GM12878 (cell line): ENCODE results near the gene STK32B. TPM values are rescaled to one million over a fixed set of nuclear protein-coding genes. Genes with fewer than 3 reads are reported as not detected.

Experiments
- ATAC-seq: fragments of 200-7000 bp; cut with Tn5 transposase; 3 replicates; pipeline ENCODE4 v1.9.1; 2020; ENCODE audit warnings: mild to moderate bottlenecking, moderate library complexity
- BruUV-seq: library from RNA; stranded (reverse); fragments of 400-500 nt; replicated peaks from 2 replicates; lab custom pipeline; 2021; lab: Mats Ljungman, UMichigan
- CTCF ChIA-PET: fragments of 300-600 bp; sonication (Branson Sonifier 250); formaldehyde crosslinking; extraction: SDS; loops from one replicate; lab custom pipeline; 2021; ENCODE audit warnings: inconsistent platforms; lab: Yijun Ruan, JAX
- POLR2A ChIA-PET: fragments of 350-600 bp; formaldehyde crosslinking; extraction: SDS; loops from one replicate; lab custom pipeline; 2021; ENCODE audit warnings: inconsistent platforms; lab: Charles Lee
- RAD21 ChIA-PET: fragments of 300-600 bp; sonication (Branson Sonifier 250); formaldehyde crosslinking; loops from one replicate; lab custom pipeline; 2023; ENCODE audit warnings: antibody characterized with exemption; ENCODE audit not compliant: unreplicated experiment; lab: Charles Lee
- SMC1A ChIA-PET: fragments of 300-600 bp; sonication (Branson Sonifier 250); formaldehyde crosslinking; loops from one replicate; lab custom pipeline; 2023; ENCODE audit not compliant: unreplicated experiment, uncharacterized antibody; lab: Charles Lee
- DNase-seq: peaks from one replicate; pipeline ENCODE4 v3.0.0-alpha.2; 2011; ENCODE audit warnings: low read depth, low spot score
- FAIRE-seq: peaks from 3 replicates; lab custom pipeline; 2011; peaks lifted over from hg19 to GRCh38; lab: Jason Lieb, UNC
- H2AFZ ChIP-seq: 2 replicates; pipeline ENCODE4 v1.6.0; 2011; ENCODE audit warnings: low read depth, low read length, control low read depth; ENCODE audit not compliant: control insufficient read depth
- H3K27ac ChIP-seq: 2 replicates; pipeline ENCODE4 v1.5.1; 2011; ENCODE audit warnings: control low read depth; ENCODE audit not compliant: control insufficient read depth, insufficient read depth
- H3K27me3 ChIP-seq, 2 experiments: replicated peaks in 1 of 2; 2 replicates each; pipeline versions ENCODE4 v1.6.0 to v1.6.1; 2011; ENCODE audit warnings: low read length in 1 of 2; ENCODE audit not compliant: control insufficient read depth in 2 of 2, insufficient read depth in 2 of 2
- H3K36me3 ChIP-seq, 2 experiments: 2 replicates each; pipeline ENCODE4 v1.5.1; 2011; ENCODE audit warnings: low read length in 1 of 2; ENCODE audit not compliant: control insufficient read depth in 2 of 2, insufficient read depth in 2 of 2
- H3K4me1 ChIP-seq: 2 replicates; pipeline ENCODE4 v1.6.1; 2011; ENCODE audit warnings: mild to moderate bottlenecking, low read length, moderate library complexity, mixed read lengths; ENCODE audit not compliant: control insufficient read depth, insufficient read depth
- H3K4me2 ChIP-seq: 2 replicates; pipeline ENCODE4 v1.6.0; 2011; ENCODE audit warnings: control low read depth; ENCODE audit not compliant: control insufficient read depth, insufficient read depth
- H3K4me3 ChIP-seq: fragments of 200-600 bp; sonication (generic); 2 replicates; pipeline ENCODE4 v1.5.1; 2016
- H3K79me2 ChIP-seq: 2 replicates; pipeline ENCODE4 v1.6.0; 2011; ENCODE audit warnings: low read length; ENCODE audit not compliant: control insufficient read depth, insufficient read depth
- H3K9ac ChIP-seq: 2 replicates; pipeline ENCODE4 v1.8.0; 2011; ENCODE audit warnings: low read length, control low read depth, mixed read lengths; ENCODE audit not compliant: control insufficient read depth, insufficient read depth
- H3K9me3 ChIP-seq: replicated peaks from 3 replicates; pipeline ENCODE4 v1.5.1; 2011; ENCODE audit warnings: mild to moderate bottlenecking, low read length; ENCODE audit not compliant: control insufficient read depth, insufficient read depth
- H4K20me1 ChIP-seq: 2 replicates; pipeline ENCODE4 v1.6.0; 2011; ENCODE audit not compliant: control insufficient read depth, insufficient read depth
- BMI1 ChIP-seq: fragments of 450-650 bp; IDR thresholded peaks from 2 replicates; pipeline ENCODE4 v1.6.1; 2016; ENCODE audit warnings: mild to moderate bottlenecking, moderate library complexity, borderline replicate concordance
- CEBPB ChIP-seq, 2 experiments: fragments of 150-350 bp in 1 of 2; IDR thresholded peaks; 2 replicates each; pipeline ENCODE4 v1.6.1; 2012 to 2014; ENCODE audit warnings: low read depth in 2 of 2, low read length in 2 of 2, borderline replicate concordance in 1 of 2, inconsistent platforms in 1 of 2
- FOXK2 ChIP-seq: fragments of 450-650 bp; IDR thresholded peaks from 2 replicates; pipeline ENCODE4 v1.6.1; 2017; ENCODE audit warnings: mild to moderate bottlenecking, moderate library complexity
- HCFC1 ChIP-seq: fragments of 150-350 bp; IDR thresholded peaks from 2 replicates; pipeline ENCODE4 v1.6.1; 2014; ENCODE audit warnings: low read length
- IRF3 ChIP-seq: fragments of 450-650 bp; IDR thresholded peaks from 2 replicates; pipeline ENCODE4 v1.6.1; 2014; ENCODE audit warnings: mild to moderate bottlenecking
- MXI1 ChIP-seq: fragments of 150-350 bp; IDR thresholded peaks from 2 replicates; pipeline ENCODE4 v1.6.1; 2011; ENCODE audit warnings: low read depth, mild to moderate bottlenecking, inconsistent platforms, low read length, improper control_type of control experiment
- NRF1 ChIP-seq: conservative IDR thresholded peaks from 2 replicates; pipeline ENCODE4 v1.6.1; 2011; ENCODE audit warnings: mild to moderate bottlenecking, low read depth, low read length, improper control_type of control experiment
- RAD51 ChIP-seq: fragments of 450-650 bp; IDR thresholded peaks from 2 replicates; pipeline ENCODE4 v1.6.1; 2016; ENCODE audit warnings: moderate library complexity, mild to moderate bottlenecking, inconsistent platforms
- RCOR1 ChIP-seq: conservative IDR thresholded peaks from 2 replicates; pipeline ENCODE4 v1.6.1; 2012; ENCODE audit warnings: low read depth, low read length, improper control_type of control experiment
- RELB ChIP-seq: fragments of 450-650 bp; IDR thresholded peaks from 2 replicates; pipeline ENCODE4 v1.6.1; 2017; ENCODE audit warnings: low read depth, mild to moderate bottlenecking, moderate library complexity
- ZNF622 ChIP-seq: fragments of 450-650 bp; IDR thresholded peaks from 2 replicates; pipeline ENCODE4 v1.6.1; 2017; ENCODE audit warnings: mild to moderate bottlenecking, inconsistent platforms
- WGBS: methylation state at CpG from one replicate; pipeline ENCODE4 v1.1.6; 2016; ENCODE audit warnings: low lambda C conversion rate; ENCODE audit not compliant: insufficient replicate concordance, insufficient coverage; ENCODE audit errors: missing lambda C conversion rate; 5-methylcytosine and 5-hydroxymethylcytosine counted together
- in situ Hi-C: fragments of 300-500 bp; cut with MboI; formaldehyde crosslinking; loops from 9 replicates; pipeline ENCODE4 v1.14.3; 2018; ENCODE audit warnings: mixed read lengths
- intact Hi-C: fragments of 100-400 bp; cut with micrococcal nuclease; formaldehyde crosslinking; loops from one replicate; pipeline ENCODE4 v1.14.2; 2022; ENCODE audit not compliant: unreplicated experiment
- polyA plus RNA-seq, 11 experiments: library from polyadenylated mRNA; depleted of rRNA in 4 of 11; unstranded in 6 of 11; stranded (reverse) in 5 of 11; fragments of >200 nt; fragmentation: Nextera tagmentation in 4 of 11; fragmentation: Illumina TruSeq in 1 of 11; extraction: Ambion mirVana in 4 of 11; extraction: Trizol in 1 of 11; gene quantifications; 1 replicate in 1 of 11; 2 replicates in 10 of 11; pipeline versions ENCODE4 v1.2.1 to v1.2.3, GENCODE V29; 2011 to 2016; ENCODE audit warnings: inconsistent platforms in 2 of 11, missing spikeins in 2 of 11, low read depth in 1 of 11
- total RNA-seq, 4 experiments: library from RNA; depleted of rRNA in 3 of 4; stranded (reverse); fragments of >200 nt in 3 of 4; fragmentation: Illumina TruSeq in 1 of 4; extraction: Trizol in 1 of 4; gene quantifications; 2 replicates each; pipeline versions ENCODE4 v1.2.1 to v1.2.3, GENCODE V29; 2013 to 2021

STK32B gene
- total and polyA plus RNA-seq, 10 of the 15 experiments (the other 5 are each of a cell fraction or from before 2014, with no cell fraction given): 0.04 to 0.12 (median 0.08) TPM; not detected in 7

GRCh38 chr4:5164221-5164912 lies 113.1 kb downstream of the STK32B start (continued):
- TF ChIP-seq RELB (no peak), CEBPB (IDR thresholded peaks at IDR 0.05; ENCODE audit: borderline replicate concordance in 1 of 2, low read depth in 2 of 2, low read length in 2 of 2) (no peak), RAD51 (no peak), BMI1 (no peak), MXI1 (no peak), FOXK2 (no peak)

- Histone ChIP-seq H3K27me3 (no peaks in the 10 kb centered on the region), H3K36me3 (no peaks in the 10 kb centered on the region), H3K9ac (no peak overlapping the region), H3K4me1 (no peaks in the 10 kb centered on the region), H3K4me2 (no peak overlapping the region), H4K20me1 (no peaks in the 10 kb centered on the region), H3K4me3 (no peak overlapping the region), H3K79me2 (no peaks in the 10 kb centered on the region), H3K27ac (no peak overlapping the region), H3K9me3 (no peaks in the 10 kb centered on the region; the same call in 2 of the 3 replicates), H2AFZ (no peak overlapping the region)
- in situ Hi-C loops: no loop called here
- FAIRE-seq (no peak), DNase-seq (no peak), ATAC-seq (no peak)
- ChIA-PET POLR2A (no interaction called here), SMC1A (interaction anchor here (0.6 kb wide), 1 partner anchor 821 kb away, joined by 3 read pairs; no protein-coding TSS in a partner anchor), CTCF (no interaction called here), RAD21 (no interaction called here)
- 37% methylated on average over 29 of the region's 29 CpGs for WGBS
- BruUV-seq: no TSS peak
- intact Hi-C loops: no loop called here
- TF ChIP-seq ZNF622 (no peak), IRF3 (no peak), NRF1 (no peak), RCOR1 (no peak), HCFC1 (no peak)
These were observed 114.4 kb downstream of the STK32B start for GRCh38 chr4:5165420-5166369.
